GM13976 (cell line): ENCODE measurements around the gene VPS33B.

ENCODE experiments used
- DNase-seq: peaks from one replicate; pipeline ENCODE4 v3.0.0; 2012; ENCODE audit warnings: low spot score
- CTCF ChIP-seq: IDR thresholded peaks from 2 replicates; pipeline ENCODE4 v1.5.1; 2012; ENCODE audit warnings: borderline replicate concordance, mild to moderate bottlenecking; ENCODE audit not compliant: insufficient read depth; ENCODE audit errors: extremely low read depth, missing control alignments, control extremely low read depth
- in situ Hi-C: fragments of 300-500 bp; cut with MboI; formaldehyde crosslinking; loops from one replicate; pipeline ENCODE4 v1.12.0; 2022; ENCODE audit warnings: low sequenced_read_pairs, mixed read lengths, inconsistent platforms; ENCODE audit not compliant: unreplicated experiment

VPS33B gene

GRCh38 chr15:91040856-91041255 is 18.5 kb upstream of the VPS33B start:
- in situ Hi-C loops: no loop called here

GRCh38 chr15:91039996-91040395 is 17.6 kb upstream of the VPS33B start:
- TF ChIP-seq CTCF: no peak
- in situ Hi-C loops: no loop called here
- no peak for DNase-seq

More at GRCh38 chr15:91040856-91041255, 18.5 kb upstream of the VPS33B start:
- DNase-seq: no peak
- TF ChIP-seq CTCF: no peak

- peak; percentile 88 for TF ChIP-seq CTCF
- DNase-seq: peak; percentile 68
- in situ Hi-C loops: no loop called here
Observed at GRCh38 chr15:91032919-91033803, 10.8 kb upstream of the VPS33B start.

- DNase-seq: no peak
- in situ Hi-C loops: no loop called here
Observed at GRCh38 chr15:91031796-91032195, 9.4 kb upstream of the VPS33B start.

GRCh38 chr15:91027677-91028076 is 5.3 kb upstream of the VPS33B start:
- TF ChIP-seq CTCF: no peak
- in situ Hi-C loops: no loop called here
- no peak for DNase-seq

More at GRCh38 chr15:91031796-91032195, 9.4 kb upstream of the VPS33B start:
- TF ChIP-seq CTCF: no peak

- no peak for DNase-seq
- no peak for TF ChIP-seq CTCF
- in situ Hi-C loops: no loop called here
Observed at GRCh38 chr15:91023720-91024119, 1.3 kb upstream of the VPS33B start.
